Measurements from ENCODE around the gene PRKAR2B.

DNA sequence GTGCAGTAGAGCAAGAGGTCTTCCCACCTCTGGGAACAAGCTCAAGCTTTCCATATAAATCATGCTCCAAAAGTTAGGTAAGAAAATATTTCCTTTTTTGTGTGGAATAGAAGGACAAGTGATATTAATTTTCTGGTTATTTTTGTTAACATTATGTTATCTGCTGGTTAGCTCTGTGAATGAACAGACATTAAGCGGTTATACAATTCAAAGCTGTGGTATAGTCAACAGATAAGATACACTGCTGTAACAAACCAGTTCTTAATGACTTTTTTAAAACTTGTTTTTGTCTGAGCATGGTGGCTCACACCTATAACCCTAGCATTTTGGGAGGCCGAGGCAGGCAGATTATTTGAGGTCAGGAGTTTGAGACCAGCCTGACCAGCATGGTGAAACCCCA lies 43.0 kb upstream of the PRKAR2B start:
- no peak for TF ChIP-seq ZNF8 (CRISPR knock-in tag; IDR thresholded peaks at IDR 0.05)
- TF ChIP-seq, protein P1, sequence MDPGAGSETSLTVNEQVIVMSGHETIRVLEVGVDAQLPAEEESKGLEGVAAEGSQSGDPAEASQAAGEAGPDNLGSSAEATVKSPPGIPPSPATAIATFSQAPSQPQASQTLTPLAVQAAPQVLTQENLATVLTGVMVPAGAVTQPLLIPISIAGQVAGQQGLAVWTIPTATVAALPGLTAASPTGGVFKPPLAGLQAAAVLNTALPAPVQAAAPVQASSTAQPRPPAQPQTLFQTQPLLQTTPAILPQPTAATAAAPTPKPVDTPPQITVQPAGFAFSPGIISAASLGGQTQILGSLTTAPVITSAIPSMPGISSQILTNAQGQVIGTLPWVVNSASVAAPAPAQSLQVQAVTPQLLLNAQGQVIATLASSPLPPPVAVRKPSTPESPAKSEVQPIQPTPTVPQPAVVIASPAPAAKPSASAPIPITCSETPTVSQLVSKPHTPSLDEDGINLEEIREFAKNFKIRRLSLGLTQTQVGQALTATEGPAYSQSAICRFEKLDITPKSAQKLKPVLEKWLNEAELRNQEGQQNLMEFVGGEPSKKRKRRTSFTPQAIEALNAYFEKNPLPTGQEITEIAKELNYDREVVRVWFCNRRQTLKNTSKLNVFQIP (CRISPR knock-in tag; IDR thresholded peaks at IDR 0.05; ENCODE audit: borderline replicate concordance, low read depth): no peak
